GM23248 (cell line): ENCODE data around the gene GSAP. TPM values are rescaled to one million over a fixed set of nuclear protein-coding genes. Genes with fewer than 3 reads are reported as not detected.

ENCODE experiments used
- DNase-seq: peaks from one replicate; pipeline ENCODE4 v3.0.0-alpha.2; 2015
- H2AFZ ChIP-seq: fragments of 200-600 bp; sonication (generic); 2 replicates; pipeline ENCODE4 v1.6.1; 2016; ENCODE audit warnings: antibody characterized with exemption
- H3F3A ChIP-seq: fragments of 200-600 bp; sonication (generic); 2 replicates; pipeline ENCODE4 v1.6.1; 2016; ENCODE audit warnings: mild to moderate bottlenecking, antibody characterized with exemption, mixed run types; ENCODE audit not compliant: insufficient read depth
- H3K27ac ChIP-seq: fragments of 200-600 bp; sonication (generic); 2 replicates; pipeline ENCODE4 v1.5.1; 2016; ENCODE audit warnings: mild to moderate bottlenecking
- H3K27me3 ChIP-seq: fragments of 200-600 bp; sonication (generic); replicated peaks from 2 replicates; pipeline ENCODE4 v1.6.1; 2016; ENCODE audit warnings: mild to moderate bottlenecking; ENCODE audit not compliant: insufficient read depth
- H3K36me3 ChIP-seq: fragments of 200-600 bp; sonication (generic); 2 replicates; pipeline ENCODE4 v1.6.1; 2016; ENCODE audit warnings: low read depth, mild to moderate bottlenecking
- H3K4me1 ChIP-seq: fragments of 200-600 bp; sonication (generic); 2 replicates; pipeline ENCODE4 v1.6.1; 2016; ENCODE audit warnings: mild to moderate bottlenecking; ENCODE audit not compliant: insufficient read depth
- H3K4me2 ChIP-seq: fragments of 200-600 bp; sonication (generic); one replicate; pipeline ENCODE4 v1.6.1; 2016; ENCODE audit warnings: mild to moderate bottlenecking; ENCODE audit not compliant: unreplicated experiment
- H3K4me3 ChIP-seq: fragments of 200-600 bp; sonication (generic); 2 replicates; pipeline ENCODE4 v1.5.1; 2016; ENCODE audit warnings: mild to moderate bottlenecking
- H3K79me2 ChIP-seq: fragments of 200-600 bp; sonication (generic); 2 replicates; pipeline ENCODE4 v1.6.1; 2016; ENCODE audit warnings: mild to moderate bottlenecking; ENCODE audit not compliant: insufficient read depth
- H3K9ac ChIP-seq: fragments of 200-600 bp; sonication (generic); 2 replicates; pipeline ENCODE4 v1.6.1; 2016; ENCODE audit warnings: mild to moderate bottlenecking
- H3K9me2 ChIP-seq: fragments of 200-600 bp; sonication (generic); 2 replicates; pipeline ENCODE4 v1.6.1; 2016; ENCODE audit warnings: mixed run types, mild to moderate bottlenecking, moderate library complexity; ENCODE audit not compliant: insufficient read depth
- H3K9me3 ChIP-seq: fragments of 200-600 bp; sonication (generic); one replicate; pipeline ENCODE4 v1.6.1; 2017; ENCODE audit warnings: low read depth
- H4K20me1 ChIP-seq: fragments of 200-600 bp; sonication (generic); 2 replicates; pipeline ENCODE4 v1.6.0; 2016; ENCODE audit not compliant: insufficient read depth
- EZH2 ChIP-seq: fragments of 200-600 bp; sonication (generic); IDR thresholded peaks from 2 replicates; pipeline ENCODE4 v1.6.1; 2018; ENCODE audit warnings: antibody characterized with exemption, mild to moderate bottlenecking; ENCODE audit not compliant: insufficient read depth, poor library complexity, severe bottlenecking
- EZH2phosphoT487 ChIP-seq: fragments of 200-600 bp; sonication (generic); IDR thresholded peaks from 2 replicates; pipeline ENCODE4 v1.6.1; 2018; ENCODE audit warnings: antibody characterized with exemption, moderate library complexity, mild to moderate bottlenecking, low read depth; ENCODE audit not compliant: insufficient read depth
- WGBS, 2 experiments: methylation state at CpG; one replicate each; pipeline ENCODE4 v1.1.6; 2015 to 2017; ENCODE audit warnings: low lambda C conversion rate in 2 of 2, low coverage in 1 of 2; ENCODE audit errors: missing lambda C conversion rate in 2 of 2; 5-methylcytosine and 5-hydroxymethylcytosine counted together
- in situ Hi-C: fragments of 300-500 bp; cut with MboI; formaldehyde crosslinking; loops from 2 replicates; pipeline ENCODE4 v1.15.0; 2020
- polyA plus RNA-seq: library from polyadenylated mRNA; unstranded; fragments of >200 nt; fragmentation: Nextera tagmentation; extraction: Ambion mirVana; gene quantifications from 2 replicates; pipeline ENCODE4 v1.2.1, GENCODE V29; 2016
- total RNA-seq: library from RNA; depleted of rRNA; stranded (reverse); fragments of >200 nt; shearing (Covaris generic); gene quantifications from 2 replicates; pipeline ENCODE4 v1.2.3, GENCODE V29; 2014

GSAP gene
- total and polyA plus RNA-seq, 2 experiments from 2014 or later: 4.2 to 4.3 TPM

DNA sequence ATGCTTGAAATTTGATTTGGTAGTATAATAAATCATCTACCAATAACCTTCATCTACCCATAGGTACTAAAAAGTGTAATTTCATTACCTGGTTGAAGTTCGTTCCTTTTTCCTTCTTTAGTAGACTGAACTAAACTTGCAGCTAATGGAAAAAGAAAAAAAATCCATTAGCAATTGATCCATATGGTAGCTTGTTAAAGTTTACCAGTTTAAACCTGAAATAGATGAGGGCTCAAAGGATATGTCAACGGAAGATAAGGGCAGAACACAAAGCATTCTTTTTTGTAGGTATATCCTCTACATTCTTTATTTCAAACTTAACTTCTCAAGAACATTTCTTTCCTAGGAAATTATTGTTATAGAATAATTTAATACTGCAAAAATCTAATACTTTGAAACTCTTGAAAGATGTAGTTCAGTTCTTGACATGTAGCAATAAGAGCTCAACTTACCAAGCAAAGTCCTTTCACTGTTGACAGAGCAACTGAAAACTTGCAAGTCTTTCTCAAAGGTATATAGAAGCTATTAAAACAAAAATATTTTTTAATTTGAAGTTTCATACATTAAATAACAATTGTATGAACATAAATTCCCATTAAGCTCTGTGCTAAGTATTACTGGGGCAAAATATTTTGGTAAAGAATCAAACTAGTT lies 19.1 kb downstream of the GSAP start:
- Histone ChIP-seq H3K36me3 (no peaks in the 10 kb centered on the region), H3K27me3 (no peaks in the 10 kb centered on the region), H3K9me2 (0 out of 2 replicates have a peak, but pooled peaks cover 3% of the 10 kb centered on the region), H3F3A (no peaks in the 10 kb centered on the region), H4K20me1 (no peaks in the 10 kb centered on the region), H3K4me3 (no peak overlapping the region), H3K9ac (no peak overlapping the region), H3K4me2 (no peak overlapping the region), H3K79me2 (no peaks in the 10 kb centered on the region), H3K4me1 (no peaks in the 10 kb centered on the region), H2AFZ (no peak overlapping the region), H3K27ac (no peak overlapping the region), H3K9me3 (no peaks in the 10 kb centered on the region)
- TF ChIP-seq EZH2 (no peak), EZH2phosphoT487 (no peak)
- in situ Hi-C loops: no loop called here
- 86 to 91% methylated on average over 2 of the region's 2 CpGs for WGBS, 2 experiments
- DNase-seq: no peak

GRCh38 chr7:77395626-77396025 lies 20.5 kb downstream of the GSAP start:
- no peak for DNase-seq
- Histone ChIP-seq H3K9me2 (0 out of 2 replicates have a peak, but pooled peaks cover 3% of the 10 kb centered on the region), H3K27ac (no peak overlapping the region), H3K27me3 (no peaks in the 10 kb centered on the region), H3K9me3 (no peaks in the 10 kb centered on the region), H3K4me1 (no peaks in the 10 kb centered on the region), H3K4me3 (no peak overlapping the region), H3F3A (no peaks in the 10 kb centered on the region), H4K20me1 (no peaks in the 10 kb centered on the region), H3K4me2 (no peak overlapping the region), H2AFZ (no peak overlapping the region), H3K9ac (no peak overlapping the region), H3K79me2 (no peaks in the 10 kb centered on the region), H3K36me3 (no peaks in the 10 kb centered on the region)
- in situ Hi-C loops: no loop called here
- 80 to 81% methylated on average over 1 of the region's 1 CpG for WGBS, 2 experiments
- no peak for TF ChIP-seq EZH2
- TF ChIP-seq EZH2phosphoT487: no peak

DNA sequence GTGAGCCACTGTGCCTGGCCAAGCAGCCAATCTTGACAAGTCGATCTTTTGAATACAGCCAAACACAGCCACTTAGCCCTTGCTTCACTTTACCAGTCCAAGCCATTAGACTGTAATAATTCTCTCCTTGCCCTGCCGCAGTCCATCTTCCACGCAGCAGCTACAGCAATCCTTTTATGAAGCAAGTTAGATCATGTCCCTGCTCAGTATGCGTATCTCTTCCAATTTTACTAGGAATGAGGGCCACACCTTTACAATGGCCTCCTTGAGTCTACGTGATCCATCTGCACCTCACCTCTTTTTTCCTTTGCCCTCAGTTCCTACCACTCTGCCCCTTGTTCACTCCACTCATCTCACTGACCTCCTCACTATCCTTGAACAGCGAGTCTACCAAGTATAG lies 22.2 kb downstream of the GSAP start:
- no peak overlapping the region for H3K4me3 ChIP-seq
- no peaks in the 10 kb centered on the region for H4K20me1 ChIP-seq
- in situ Hi-C loops: no loop called here
- no peaks in the 10 kb centered on the region for H3F3A ChIP-seq
- no peak overlapping the region for H3K4me2 ChIP-seq
- H2AFZ ChIP-seq: no peak overlapping the region
- no peak overlapping the region for H3K27ac ChIP-seq
- no peak for DNase-seq
- no peaks in the 10 kb centered on the region for H3K79me2 ChIP-seq
- no peak overlapping the region for H3K9ac ChIP-seq
- WGBS, 2 experiments: 94 to 95% methylated on average over 6 of the region's 6 CpGs
- no peaks in the 10 kb centered on the region for H3K36me3 ChIP-seq
- H3K4me1 ChIP-seq: no peaks in the 10 kb centered on the region
- H3K9me3 ChIP-seq: no peaks in the 10 kb centered on the region
- no peak for TF ChIP-seq EZH2
- TF ChIP-seq EZH2phosphoT487: no peak
- no peaks in the 10 kb centered on the region for H3K9me2 ChIP-seq
- H3K27me3 ChIP-seq: no peaks in the 10 kb centered on the region

DNA sequence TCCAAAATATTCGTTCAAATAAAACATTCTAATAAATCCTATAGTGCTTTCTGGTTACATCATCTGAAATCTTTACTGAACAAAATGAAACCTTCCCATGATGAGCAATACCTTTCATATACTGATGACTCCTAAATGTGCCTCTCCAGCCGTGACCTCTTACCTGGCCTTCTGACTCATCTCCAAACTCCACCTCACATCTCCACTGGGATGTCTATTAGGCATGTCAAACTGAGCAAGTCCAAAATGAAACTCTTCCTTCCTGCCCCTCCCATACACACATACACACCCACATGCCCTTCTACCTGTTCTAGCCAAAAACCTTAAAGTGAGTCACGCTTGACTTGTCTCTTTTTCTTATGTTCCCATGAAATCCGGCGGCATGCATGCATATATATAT lies 22.9 kb downstream of the GSAP start:
- H3K27ac ChIP-seq: no peak overlapping the region
- no peak overlapping the region for H3K4me3 ChIP-seq
- peak; percentile 23 for DNase-seq
- no peaks in the 10 kb centered on the region for H3K27me3 ChIP-seq
- no peaks in the 10 kb centered on the region for H3F3A ChIP-seq
- WGBS, 2 experiments: 93 to 97% methylated on average over 5 of the region's 5 CpGs
- no peaks in the 10 kb centered on the region for H3K36me3 ChIP-seq
- no peaks in the 10 kb centered on the region for H3K4me1 ChIP-seq
- no peak for TF ChIP-seq EZH2phosphoT487
- TF ChIP-seq EZH2: no peak
- H4K20me1 ChIP-seq: no peaks in the 10 kb centered on the region
- H3K9ac ChIP-seq: no peak overlapping the region
- H2AFZ ChIP-seq: no peak overlapping the region
- no peaks in the 10 kb centered on the region for H3K9me2 ChIP-seq
- H3K4me2 ChIP-seq: no peak overlapping the region
- in situ Hi-C loops: no loop called here
- H3K79me2 ChIP-seq: no peaks in the 10 kb centered on the region
- no peaks in the 10 kb centered on the region for H3K9me3 ChIP-seq
